Right ventricle myocardium inferior (tissue), 1 donor: ENCODE results near the gene EIF3I. TPM values are rescaled to one million over a fixed set of nuclear protein-coding genes. Genes with fewer than 3 reads are reported as not detected.
A peak's percentile ranks its signal among the peaks of the same experiment; 100 is the strongest.

Source experiments
- ATAC-seq: fragments of 200-7000 bp; cut with Tn5 transposase; one replicate; pipeline ENCODE4 v1.9.1; 2020; ENCODE audit warnings: mild to moderate bottlenecking, moderate library complexity
- DNase-seq: peaks from one replicate; pipeline ENCODE4 v3.0.0; 2021; ENCODE audit errors: missing footprints
- intact Hi-C: fragments of 100-400 bp; cut with DNase I; formaldehyde crosslinking; loops from one replicate; pipeline ENCODE4 v1.11.0; 2022
- long read RNA-seq: library from polyadenylated mRNA; unstranded; transcript quantifications from one replicate; pipeline ENCODE4 v2.0.0, GENCODE V29; 2021
- total RNA-seq: library from RNA; stranded (reverse); fragmentation: NEBNext Ultra II Directional; extraction: Animal tissue kit (Norgen Biotek cat#: 25700); gene quantifications from one replicate; pipeline ENCODE4 v1.2.1, GENCODE V29; 2021
- donor health status: DM: no; HTN: yes; CAD: no; lungs with severe emphysema.

The EIF3I gene
- total RNA-seq, result 108 TPM
- long read RNA-seq, transcript EIF3I-202 (11 exons, 1,458 nt), result major isoform, 58 of 71 reads
- long read RNA-seq, partial matches to known transcripts, result 10 of 71 reads
- long read RNA-seq, other reads (novel, unspliced or antisense), result 3 of 71 reads

DNA sequence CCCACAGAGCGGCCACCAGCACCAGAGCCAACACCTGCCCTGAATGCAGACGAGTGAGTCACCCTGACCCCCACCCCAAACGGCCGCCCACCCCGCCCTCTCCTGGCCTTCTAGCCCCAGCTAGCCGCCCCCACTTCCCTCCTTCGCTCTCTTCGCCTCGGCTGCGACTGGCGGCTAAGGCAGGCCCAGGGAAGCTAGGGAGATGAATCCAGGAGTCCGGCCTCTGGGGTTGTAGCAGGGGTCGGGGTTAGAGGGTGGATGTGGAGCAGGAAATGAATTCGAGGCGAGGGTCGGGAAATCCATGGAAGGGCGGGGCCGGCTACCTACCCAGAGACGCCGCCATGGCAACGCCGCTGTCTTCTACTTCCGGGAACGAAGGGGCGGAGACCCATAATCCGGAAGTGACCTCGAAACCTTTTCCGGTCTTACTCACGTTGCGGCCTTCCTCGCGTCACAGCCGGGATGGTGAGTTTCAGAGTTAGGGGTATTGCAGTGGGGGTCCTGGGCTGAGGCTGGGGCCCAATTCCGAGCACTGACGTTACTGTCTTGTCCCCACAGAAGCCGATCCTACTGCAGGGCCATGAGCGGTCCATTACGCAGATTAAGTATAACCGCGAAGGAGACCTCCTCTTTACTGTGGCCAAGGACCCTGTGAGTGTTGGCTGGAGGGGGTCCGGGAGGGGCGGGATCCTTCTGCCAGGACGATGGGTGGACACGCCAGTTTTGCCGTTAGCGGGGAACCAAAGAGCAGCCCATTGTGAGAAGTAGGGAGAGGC, at the start of gene EIF3I, which contains the start of gene TMEM234:
Gene EIF3I, plus strand, starts transcription at position 428 of the 776 bp plus-strand sequence. Its CDS starts 35 bp downstream, at position 463.
Gene TMEM234, minus strand, starts transcription at position 374 of the 776 bp plus-strand sequence. Its CDS starts 31 bp downstream, at position 343.
- ATAC-seq (peak; percentile 95), DNase-seq (peak; percentile 97)
- intact Hi-C loops, result no loop called here

DNA sequence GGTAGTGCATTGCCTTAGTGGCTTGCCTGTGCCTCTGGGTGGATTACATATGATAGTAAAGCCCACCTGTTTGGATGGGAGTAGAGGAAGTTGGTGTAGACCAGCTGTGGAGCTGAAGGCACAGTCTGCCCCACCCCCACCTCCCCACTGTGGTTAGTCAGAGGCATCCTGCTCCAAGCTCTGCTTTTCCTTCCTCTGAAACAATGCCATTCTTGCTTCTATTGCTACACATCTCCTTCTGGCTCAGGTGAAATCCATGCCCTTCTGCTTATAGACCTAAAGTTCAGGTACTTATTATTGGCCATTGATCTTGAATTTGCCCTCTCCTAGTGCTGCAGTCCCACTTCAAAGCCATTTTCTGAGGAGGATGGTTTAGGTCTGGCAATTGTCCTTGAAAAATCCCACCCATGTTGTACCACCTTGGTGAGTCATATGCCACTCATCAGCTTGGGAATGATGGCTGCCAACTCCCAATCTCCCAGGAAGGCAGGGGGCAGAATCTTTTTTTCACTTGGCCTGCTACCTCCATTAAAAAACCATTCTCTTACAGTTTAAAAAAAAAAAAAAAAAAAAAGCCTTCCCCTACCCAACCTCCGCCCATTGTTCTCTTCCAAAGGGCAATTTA, 49.5 kb upstream of the EIF3I start:
- intact Hi-C loops, result no loop called here
- ATAC-seq, result no peak
- no peak for DNase-seq

DNA sequence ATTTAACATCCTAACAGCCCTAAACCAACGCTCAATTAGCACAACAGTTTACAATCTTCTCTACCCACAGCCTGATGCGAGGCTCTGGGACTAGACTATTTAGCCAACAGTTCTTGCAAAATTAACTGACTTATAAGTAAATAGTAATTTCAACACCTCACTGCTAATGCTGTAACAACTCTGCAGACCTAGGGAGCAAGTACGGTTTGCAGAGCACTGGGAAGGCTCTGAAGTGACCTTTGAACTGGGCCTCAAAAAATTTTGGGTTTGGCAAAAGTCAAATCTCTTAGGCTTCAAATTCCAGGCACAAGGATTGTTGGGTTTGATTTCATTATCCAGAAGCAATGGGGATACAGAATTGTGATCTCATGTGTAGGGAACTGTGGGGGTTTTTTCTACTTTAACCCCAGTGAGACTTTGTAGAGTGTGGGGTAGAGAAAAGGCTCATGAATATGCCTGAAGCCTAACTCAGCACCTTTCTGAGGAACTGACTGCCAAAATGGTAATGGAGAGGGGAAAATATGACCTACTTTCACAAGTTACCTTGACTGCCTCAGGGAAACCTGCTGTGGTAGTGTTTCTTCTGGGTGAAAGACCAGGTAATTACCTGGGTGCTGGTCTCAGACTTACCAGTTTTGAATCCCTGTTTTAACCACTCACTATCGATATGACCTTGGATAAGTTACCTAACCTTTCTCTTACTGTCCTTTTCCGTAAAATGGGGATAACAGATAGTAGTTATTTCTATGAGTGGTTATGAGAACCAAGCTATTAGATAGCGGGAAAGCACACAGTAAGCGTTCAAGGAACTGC, 43.6 kb upstream of the EIF3I start:
- no peak for DNase-seq
- intact Hi-C loops, result loop anchor here (1.0 to 5.0 kb wide), 2 partner anchors 70 to 106 kb away; partner anchors contain the start of genes KPNA6 and TMEM39B
- no peak for ATAC-seq

- DNase-seq (no peak), ATAC-seq (peak; percentile 23)
- intact Hi-C loops, result loop anchor here (1.0 to 5.0 kb wide), 2 partner anchors 71 to 107 kb away; partner anchors contain the start of genes KPNA6 and TMEM39B
These were observed 43.1 kb upstream of the EIF3I start for GRCh38 chr1:32179193-32179442.

DNA sequence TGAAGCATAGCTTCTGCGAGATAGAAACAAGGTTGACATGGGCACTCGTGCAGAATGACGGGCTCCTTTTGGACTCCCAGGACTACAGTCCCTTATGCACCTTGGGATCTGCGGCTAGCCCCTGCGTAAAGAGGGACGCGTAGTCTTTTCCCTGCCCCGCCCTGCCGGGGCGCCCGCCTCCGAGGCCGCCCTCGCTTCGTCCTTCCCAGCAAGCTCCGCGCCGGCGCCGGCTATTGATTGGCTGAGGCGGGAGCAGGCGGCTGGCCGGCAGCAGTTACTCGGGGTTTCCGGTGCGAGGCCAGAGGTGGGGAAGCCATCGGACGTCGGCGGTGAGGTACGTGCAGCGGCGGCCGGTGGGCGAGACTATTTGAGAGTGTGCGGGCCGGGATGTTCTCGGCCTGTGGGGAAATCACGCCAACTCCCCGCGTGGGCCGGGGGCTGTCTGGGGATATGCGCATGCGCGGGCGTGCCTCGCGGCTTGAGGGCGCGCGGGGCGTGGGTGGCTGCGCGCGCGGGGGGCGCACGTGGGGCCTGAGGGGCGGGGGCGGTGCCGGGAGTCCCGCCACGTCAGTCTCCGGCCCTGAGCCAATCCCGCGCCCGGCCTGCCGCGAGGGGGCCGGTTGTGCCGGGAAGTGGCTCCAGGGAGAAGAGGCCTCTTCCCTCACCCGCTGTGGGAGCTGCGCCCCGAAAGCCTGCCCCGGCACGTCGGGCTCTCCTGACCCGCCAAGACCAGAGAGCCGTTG, 42.6 kb upstream of the EIF3I start, which contains the start of gene TXLNA:
Gene TXLNA, plus strand, starts transcription at position 233 of the 743 bp plus-strand sequence. CDS start 671 bp downstream, outside the sequence.
- DNase-seq, result peak; percentile 99
- intact Hi-C loops, result loop anchor here (1.0 to 5.0 kb wide), 2 partner anchors 71 to 107 kb away; partner anchors contain the start of genes KPNA6 and TMEM39B
- peak; percentile 96 for ATAC-seq

DNA sequence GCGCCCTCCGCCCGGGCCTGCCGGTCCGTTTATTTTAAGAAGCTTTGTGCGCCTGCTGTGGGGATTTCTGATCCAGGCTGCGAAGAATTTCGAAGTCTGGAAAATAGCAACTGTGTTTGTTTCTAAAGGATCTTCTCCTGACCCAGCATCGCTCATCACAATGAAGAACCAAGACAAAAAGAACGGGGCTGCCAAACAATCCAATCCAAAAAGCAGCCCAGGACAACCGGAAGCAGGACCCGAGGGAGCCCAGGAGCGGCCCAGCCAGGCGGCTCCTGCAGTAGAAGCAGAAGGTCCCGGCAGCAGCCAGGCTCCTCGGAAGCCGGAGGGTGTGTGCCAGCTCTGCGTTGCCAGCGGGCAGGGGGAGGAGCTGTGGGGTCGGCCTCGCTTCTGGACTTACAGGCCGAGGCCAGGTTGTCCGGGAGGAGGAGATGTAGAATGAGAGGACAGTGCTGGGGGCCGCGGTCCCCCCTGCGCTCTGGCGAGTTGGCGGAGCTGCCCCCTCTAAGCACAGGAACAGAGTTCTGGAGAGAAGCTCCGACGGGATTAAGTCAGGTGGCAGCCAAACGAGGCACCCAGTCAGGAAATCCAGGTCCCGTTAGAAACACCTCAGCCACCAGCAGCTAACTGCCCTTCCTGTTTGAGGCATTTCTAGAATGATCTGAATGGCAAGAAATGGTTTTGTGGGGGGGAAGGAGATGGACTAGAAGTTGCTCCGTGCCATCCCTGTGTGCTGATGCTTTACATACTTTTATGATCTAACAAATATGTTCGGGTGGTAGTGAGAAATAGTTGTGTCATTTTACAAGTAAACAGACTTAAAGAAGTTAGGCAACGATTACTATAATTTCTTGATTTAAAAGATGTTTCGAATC, 41.8 kb upstream of the EIF3I start:
- intact Hi-C loops, result no loop called here
- ATAC-seq, result peak; percentile 36
- DNase-seq, result peak; percentile 79

DNA sequence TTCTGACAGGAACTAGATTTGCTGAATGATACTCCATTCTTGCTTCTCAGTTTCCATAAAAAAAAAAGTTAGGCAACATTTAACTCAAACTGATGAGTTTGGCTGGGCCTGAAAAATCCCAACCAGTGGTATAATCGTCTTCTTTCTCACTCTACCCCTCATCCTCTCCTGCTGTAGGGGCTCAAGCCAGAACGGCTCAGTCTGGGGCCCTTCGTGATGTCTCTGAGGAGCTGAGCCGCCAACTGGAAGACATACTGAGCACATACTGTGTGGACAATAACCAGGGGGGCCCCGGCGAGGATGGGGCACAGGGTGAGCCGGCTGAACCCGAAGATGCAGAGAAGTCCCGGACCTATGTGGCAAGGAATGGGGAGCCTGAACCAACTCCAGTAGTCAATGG, 41.1 kb upstream of the EIF3I start:
- intact Hi-C loops, result no loop called here
- ATAC-seq (no peak), DNase-seq (no peak)

- intact Hi-C loops, result no loop called here
- DNase-seq (no peak), ATAC-seq (no peak)
These were observed 40.6 kb upstream of the EIF3I start for GRCh38 chr1:32181563-32181962.

GRCh38 chr1:32182060-32182459, 40.1 kb upstream of the EIF3I start:
- intact Hi-C loops, result no loop called here
- ATAC-seq, result no peak
- no peak for DNase-seq

GRCh38 chr1:32184650-32185049, 37.6 kb upstream of the EIF3I start:
- intact Hi-C loops, result no loop called here
- ATAC-seq (no peak), DNase-seq (no peak)

DNA sequence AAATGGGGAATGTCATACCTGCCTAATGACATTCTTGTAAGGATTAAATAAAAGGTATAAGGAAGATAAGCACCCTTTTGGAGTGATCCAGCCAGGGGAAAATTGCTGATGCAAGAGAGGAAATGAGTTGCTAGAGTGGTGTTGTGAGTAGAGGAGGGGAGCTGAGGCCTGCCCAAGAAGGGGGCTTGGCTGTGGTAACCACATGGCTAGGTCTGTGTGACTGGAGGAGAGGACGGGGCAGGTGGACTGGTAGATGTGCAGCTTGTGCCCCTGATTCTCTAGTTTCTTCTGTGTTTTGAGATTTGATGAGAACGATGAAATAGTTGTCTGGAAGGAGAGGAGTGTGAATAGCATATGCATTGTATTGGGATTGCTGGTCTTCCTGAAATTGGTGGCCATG, 36.1 kb upstream of the EIF3I start:
- DNase-seq (no peak), ATAC-seq (no peak)
- intact Hi-C loops, result no loop called here

DNA sequence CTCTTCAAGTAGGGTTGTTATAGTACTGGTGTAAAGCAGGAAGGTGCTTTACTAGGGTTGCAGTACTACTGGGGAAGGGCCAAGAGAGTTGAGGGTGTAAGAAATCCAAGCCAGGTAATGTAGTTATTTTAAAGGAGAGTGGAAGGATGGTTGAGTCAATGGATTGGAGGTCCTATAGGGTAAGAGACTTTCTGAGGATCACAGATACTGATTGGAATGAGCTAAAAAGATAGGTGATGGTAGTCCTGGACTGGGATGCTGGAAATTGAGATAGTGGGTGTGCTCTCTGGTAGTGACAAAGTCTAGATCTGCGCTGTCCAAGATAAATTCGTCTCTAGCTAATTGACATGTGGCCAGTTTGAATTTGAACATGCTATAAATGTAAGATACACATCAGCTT, 35.7 kb upstream of the EIF3I start:
- no peak for DNase-seq
- ATAC-seq, result no peak
- intact Hi-C loops, result no loop called here

DNA sequence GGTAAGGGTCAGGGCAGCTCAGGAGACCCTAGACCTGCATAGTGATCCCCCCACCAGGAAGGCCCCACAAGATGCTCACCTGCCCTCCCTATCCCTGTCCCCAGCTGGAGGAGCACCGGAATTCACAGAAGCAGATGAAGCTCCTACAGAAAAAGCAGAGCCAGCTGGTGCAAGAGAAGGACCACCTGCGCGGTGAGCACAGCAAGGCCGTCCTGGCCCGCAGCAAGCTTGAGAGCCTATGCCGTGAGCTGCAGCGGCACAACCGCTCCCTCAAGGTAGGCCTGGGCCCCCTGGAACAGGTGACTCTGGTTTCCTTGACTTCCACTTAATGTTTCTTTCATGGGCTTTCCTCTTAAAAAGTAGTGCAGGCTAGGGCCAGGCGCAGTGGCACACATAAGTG, 34.4 kb upstream of the EIF3I start:
- DNase-seq (no peak), ATAC-seq (no peak)
- intact Hi-C loops, result no loop called here

- DNase-seq, result no peak
- no peak for ATAC-seq
- intact Hi-C loops, result no loop called here
These were observed 29.8 kb upstream of the EIF3I start for GRCh38 chr1:32192220-32192948.

DNA sequence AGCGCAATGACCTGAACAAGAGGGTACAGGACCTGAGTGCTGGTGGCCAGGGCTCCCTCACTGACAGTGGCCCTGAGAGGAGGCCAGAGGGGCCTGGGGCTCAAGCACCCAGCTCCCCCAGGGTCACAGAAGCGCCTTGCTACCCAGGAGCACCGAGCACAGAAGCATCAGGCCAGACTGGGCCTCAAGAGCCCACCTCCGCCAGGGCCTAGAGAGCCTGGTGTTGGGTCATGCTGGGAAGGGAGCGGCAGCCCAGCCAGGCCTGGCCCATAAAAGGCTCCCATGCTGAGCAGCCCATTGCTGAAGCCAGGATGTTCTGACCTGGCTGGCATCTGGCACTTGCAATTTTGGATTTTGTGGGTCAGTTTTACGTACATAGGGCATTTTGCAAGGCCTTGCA, 27.2 kb upstream of the EIF3I start:
- intact Hi-C loops, result no loop called here
- ATAC-seq (no peak), DNase-seq (no peak)

DNA sequence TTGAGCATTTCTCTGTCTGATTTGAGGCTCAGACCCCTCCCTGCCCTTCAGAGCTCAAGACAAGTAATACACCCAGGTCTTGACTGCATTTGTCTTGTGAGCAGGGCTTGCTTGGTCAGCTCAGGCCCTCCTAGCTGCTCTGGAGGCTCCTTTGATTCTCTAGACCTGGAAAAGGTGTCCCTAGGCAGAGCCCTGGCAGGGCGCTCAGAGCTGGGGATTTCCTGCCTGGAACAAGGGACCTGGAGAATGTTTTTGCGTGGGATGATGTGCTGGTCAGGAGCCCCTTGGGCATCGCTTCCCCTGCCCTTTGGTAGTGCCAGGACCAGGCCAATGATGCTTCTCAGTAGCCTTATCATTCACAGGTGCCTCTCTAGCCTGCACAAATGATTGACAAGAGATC, 26.7 kb upstream of the EIF3I start:
- DNase-seq (no peak), ATAC-seq (no peak)
- intact Hi-C loops, result no loop called here
